GM18868 (cell line): ENCODE data around the gene PAPSS1.
A peak's percentile ranks its signal among the peaks of the same experiment; 100 is the strongest.
"Not testable (repeated sequence)": the region's sequence is repeated elsewhere in the genome, so short reads cannot be mapped to it uniquely, and the experiment has no call there.

Experiments
- ATAC-seq: cut with Tn5 transposase; IDR thresholded peaks from one replicate; pipeline ENCODE4 v1.9.1; 2021; ENCODE audit warnings: mild to moderate bottlenecking, moderate library complexity; ENCODE audit not compliant: unreplicated experiment

Gene PAPSS1

DNA sequence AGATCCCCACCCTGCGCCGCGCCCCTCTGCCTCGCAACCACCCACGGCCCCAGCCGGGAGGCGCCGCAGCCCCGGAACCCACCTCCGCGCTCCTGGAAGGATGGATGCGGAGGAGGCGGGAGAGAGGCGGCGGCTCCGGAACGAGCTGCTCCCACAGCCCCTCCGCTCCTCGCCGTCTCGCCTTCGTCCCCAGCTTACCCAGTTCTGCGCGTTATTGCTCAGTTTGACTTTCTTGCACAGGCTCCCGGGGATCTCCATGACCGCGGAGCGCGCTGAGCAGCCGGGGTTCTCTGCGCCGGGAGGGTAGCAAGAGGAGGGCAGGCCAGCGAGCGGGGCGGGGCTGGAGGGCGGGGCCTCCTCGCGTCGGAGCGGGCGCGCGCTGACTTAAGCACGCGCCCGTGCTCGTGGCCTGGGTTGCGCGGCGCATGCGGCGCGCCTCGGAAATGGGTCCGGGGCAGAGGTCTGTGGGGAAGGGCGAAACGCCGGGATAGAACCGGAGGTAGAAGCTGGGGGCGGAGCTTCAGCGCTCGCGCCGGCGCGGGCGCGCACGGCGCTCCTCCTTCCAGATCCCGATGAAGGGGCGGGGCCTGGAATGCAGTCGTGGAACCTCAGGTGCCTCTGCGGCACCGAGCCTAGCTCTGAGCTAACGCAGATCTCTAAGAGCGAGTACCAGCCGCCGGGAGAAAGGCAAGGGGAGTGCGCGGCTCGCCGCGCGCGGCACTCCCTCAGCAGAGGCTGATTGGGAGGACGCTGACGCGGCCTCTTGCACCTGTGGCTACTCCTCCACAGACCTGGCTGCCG lies at the start of gene PAPSS1:
PAPSS1 (minus strand) TSS at position 313 of the 801 bp plus-strand sequence; CDS start at position 258, 55 bp downstream.
- ATAC-seq, result peak; percentile 85

DNA sequence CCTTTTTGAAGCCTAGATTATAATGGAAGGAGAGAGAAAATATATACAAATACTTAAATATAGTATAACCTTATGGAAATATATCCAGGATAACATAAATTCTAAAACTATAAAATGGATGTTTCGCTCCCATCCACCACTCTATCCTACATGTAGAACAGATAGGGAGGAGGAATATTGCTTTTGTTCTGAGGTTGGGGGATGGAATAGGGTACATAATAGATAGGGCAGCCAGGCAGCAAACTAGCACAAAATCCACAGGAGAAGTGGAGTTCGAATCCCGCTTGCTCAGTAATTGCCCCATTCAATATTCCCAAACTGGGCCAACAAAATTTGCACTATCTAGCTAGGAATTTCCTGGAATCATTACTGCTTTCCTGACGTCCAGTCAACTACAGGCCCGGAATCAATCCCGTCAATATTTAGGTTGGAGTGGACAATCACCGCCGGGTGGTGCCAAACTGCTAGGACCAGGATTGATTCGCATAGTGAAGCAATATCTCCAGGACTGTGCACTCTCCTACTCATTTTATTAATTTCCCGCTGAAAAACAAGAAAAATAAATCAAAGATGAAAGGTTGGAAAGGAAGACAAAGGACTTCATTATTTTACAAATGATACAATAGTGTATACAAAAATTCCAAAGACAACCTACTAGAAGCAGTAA lies 40.4 kb upstream of the PAPSS1 start:
- no peak for ATAC-seq

DNA sequence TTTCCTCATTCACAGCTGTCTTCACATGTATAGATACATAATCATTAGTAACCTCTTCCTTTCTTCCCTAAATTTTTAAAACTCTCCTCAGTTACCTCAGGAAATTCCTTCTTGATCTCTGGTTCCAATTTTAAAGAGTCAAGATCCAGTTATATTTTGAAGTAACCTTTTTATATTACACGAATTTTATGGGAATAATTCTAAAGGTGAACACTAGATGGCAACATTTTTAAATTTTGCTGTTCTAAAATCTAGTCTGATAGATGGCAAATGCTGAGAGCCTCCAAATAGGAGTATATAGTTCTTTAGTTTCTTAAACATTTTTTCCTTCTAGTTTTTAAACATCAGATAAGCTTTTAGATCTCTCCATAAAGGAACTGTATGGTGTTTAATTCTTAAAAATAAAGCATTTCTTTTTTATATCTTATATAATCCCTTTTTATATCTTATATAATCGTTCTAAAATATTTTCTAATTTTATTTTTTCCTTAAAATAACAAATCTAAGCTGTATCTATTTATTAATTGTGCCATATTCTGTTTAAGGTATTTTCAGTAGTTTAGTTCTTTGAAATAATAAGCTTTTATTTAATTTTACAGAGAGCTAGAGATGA lies 37.9 kb upstream of the PAPSS1 start:
- peak; percentile 48 for ATAC-seq

DNA sequence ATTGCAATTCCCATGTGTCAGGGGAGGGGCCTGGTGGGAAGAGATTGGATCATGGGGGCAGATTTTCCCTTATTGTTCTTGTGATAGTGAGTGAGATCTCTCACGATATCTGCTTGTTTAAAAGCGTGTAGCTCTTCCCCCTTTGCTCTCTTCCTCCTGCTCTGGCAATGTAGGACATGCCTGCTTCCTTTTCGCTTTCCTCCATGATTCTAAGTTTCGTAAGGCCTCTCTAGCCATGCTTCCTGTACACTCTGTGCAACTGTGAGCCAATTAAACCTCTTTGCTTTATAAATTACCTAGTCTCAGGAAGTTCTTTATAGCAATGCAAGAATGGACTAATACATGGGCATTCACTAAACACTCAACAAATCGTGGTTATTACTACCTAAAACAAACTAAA lies 37.2 kb upstream of the PAPSS1 start:
- no peak for ATAC-seq

DNA sequence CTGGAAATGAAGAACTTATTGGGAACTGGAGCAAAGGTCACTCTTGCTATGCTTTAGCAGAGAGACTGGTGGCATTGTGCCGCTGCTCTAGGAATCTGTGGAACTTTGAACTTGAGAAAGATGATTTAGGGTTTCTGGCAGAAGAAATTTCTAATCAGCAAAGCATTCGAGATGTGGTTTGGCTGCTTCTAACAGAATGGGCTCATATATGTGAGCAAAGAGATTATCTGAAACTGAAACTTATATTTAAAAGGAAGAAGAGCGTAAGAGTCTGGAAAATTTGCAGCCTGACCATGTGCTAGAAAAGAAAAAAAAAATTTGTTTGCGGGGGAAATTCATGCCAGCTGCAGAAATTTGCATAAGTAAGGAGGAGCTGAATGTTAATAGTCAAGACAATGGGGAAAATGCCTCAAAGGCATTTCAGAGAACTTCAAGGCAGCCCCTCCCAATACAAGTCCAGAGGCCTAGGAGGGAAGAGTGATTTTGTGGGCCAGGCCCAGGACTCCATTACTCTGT lies 35.9 kb upstream of the PAPSS1 start:
- no peak for ATAC-seq

DNA sequence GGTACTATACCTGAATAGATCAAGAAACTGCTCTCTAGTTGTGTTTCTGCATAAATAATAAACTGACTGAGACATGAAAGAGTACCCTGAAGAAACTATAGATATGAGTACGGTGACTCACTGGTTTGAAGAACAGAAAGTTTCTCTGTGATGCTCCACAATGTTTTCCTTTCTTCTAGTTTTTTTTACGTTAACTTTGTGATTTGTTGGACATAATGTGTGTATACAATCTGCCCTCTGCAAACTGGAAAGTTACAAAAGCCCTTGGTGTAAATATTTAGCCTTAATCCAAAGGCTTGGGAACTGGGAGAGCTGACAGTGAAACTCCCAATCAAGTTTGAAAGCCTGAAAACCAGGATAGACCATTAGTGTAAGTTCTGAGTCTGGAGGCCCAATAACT lies 31.6 kb upstream of the PAPSS1 start:
- ATAC-seq, result no peak

DNA sequence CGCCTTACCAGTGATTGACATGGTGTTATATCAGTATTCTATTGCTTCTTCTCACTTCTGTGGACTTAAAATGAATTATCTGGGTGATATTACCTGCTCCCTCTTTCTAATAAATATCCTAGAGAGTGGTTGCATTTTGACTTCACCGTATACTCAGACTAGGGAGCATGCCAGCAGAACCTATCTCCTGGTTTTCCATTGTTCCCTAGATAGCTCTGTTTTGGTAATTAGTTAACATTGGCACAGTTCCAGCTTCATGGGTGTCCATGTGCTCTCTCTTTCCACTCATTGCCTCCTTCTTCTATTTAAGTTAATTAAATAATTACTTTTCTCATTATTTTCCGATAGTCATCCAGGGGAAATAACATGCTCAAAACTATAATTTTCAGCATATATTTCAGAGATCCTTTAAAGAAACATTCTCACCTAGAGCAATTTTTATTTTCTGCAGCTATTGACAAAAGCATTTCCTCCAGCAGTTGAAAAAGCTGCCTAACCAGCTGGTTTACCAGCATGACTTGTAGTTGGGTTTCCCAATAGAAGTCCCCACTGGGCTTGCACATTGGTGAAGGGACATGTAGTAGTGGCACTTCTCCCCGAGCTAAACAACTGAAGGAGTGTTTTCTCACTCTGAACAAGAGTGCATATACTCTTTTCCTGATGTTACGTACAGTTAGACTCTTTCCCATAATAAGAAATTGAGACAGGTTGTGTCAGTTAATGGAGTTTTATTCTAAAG lies 27.9 kb upstream of the PAPSS1 start:
- no peak for ATAC-seq

DNA sequence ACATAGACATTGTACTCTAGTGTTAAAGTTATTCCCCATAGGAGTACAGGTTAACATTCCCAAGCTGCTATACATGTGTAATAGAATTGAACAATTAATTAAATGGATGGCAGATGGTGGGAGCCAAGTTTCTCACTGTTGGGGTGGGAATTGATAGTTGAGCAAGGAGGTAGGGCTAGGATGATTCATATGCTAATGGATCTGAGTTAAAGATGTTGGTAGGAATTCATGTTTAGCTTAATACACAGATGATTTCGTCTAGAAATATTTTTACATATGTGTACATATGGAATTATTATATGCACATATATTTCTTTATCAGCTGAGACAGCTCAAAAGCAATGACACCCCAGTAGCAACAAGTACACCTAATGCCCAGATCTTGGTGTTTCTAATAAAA lies 26.1 kb upstream of the PAPSS1 start:
- ATAC-seq, result no peak

DNA sequence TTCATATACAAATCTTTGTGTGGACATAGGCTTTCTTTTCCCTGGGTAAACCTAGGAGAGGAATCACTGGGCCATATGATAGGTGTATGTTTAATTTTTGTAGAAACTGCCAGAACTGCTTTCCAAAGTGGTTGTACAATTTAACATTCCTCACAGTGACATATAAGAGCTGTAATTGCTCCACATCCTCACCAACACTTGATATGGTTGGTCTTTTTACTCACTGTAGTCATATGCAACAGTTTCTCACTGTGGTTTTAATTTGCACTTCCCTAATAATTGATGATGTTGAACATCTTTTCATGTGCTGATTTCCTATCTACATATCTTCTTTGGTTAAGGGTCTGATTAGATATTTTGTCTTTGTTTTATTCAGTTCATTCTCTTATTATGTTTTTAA lies 24.5 kb upstream of the PAPSS1 start:
- ATAC-seq, result no peak

DNA sequence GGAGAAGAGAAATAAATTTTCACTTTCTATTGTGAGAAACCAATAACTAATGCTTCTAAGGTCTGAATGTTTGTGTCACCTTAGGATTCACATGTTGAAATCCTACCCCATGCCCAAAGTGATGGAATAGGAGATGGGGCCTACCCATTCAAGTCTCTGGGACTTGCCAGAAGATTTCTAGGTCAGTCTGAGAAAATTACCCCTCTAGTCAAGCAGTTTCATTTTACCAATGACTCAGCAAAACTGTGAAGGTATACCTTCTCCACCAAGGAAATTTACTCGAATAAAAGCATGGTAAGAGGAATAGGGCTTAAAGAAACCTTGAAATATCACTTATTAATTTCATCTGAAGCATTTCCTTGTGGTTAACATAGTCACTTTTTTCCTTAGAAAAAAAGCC lies 23.5 kb upstream of the PAPSS1 start:
- ATAC-seq, result peak; percentile 84

DNA sequence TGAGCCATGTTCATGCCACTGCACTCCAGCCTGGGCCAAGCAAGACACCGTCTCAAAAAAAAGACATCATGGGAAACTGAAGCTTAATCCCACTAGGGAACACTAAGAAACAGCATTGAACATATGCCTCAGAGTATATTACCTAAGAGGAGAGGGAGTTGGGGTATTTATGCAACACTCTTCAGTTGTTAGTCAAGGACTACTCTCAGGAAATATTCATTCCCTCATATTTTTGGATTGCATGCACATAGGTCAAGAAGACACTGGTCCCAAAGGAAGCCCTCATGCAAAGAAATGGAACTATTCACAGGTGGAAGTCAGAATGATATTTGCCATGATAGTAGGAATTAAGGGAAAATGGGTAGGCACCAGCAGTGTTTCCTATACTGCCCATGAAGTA lies 22.8 kb upstream of the PAPSS1 start:
- ATAC-seq, result no peak

DNA sequence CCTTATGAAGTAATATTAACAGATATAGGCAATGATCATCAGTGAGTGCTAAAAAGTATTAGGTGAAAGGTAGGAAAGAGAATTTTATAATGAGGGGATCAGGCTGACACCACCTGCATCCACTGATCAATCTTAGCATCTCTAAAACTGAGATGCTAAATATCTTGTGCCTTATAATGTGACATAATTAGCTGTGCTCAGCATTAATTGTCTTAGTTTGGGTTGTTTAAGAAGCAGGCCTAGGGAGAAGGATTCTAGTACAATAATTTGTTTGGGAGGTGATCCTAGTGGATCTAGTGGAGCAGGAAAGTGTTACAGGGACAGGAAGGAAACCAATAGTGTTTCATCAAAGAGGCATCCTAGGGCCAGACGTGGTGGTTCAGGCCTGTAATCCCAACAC lies 22.2 kb upstream of the PAPSS1 start:
- ATAC-seq, result no peak

DNA sequence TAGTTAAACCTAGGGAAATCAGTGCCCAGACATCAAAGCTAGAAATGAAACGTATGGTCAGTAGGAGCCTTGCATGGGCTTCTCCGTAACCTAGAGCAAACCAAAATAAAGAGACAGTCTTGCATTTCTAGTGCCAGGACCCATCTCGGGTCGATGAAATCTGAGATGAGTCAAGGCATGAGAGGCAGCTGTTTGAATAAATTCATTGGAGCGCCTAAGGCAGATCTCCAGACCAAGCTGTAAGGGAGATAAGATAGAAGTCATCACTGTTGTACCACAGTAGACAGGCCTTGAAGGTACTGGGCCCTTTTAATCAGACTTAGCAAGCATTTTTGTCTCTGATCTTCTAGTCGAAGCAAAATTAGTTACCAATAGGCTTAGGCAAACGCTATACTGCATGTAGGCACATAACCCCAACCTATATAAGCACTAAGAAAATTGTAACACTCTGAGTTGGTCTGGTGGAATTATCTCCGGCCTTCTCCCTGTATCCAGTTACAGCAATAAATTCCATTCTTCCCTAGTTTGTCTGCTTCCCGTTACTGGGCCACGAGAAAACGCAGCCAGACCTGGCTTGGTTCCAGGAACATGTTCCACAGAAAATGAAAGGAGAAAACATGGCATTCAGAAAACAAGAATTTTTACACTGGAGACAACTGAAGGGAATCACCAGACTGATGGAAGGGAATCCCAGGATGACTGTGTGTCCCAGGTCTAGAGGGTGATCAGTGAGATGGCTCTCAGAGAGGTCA lies 21.1 kb upstream of the PAPSS1 start:
- no peak for ATAC-seq

DNA sequence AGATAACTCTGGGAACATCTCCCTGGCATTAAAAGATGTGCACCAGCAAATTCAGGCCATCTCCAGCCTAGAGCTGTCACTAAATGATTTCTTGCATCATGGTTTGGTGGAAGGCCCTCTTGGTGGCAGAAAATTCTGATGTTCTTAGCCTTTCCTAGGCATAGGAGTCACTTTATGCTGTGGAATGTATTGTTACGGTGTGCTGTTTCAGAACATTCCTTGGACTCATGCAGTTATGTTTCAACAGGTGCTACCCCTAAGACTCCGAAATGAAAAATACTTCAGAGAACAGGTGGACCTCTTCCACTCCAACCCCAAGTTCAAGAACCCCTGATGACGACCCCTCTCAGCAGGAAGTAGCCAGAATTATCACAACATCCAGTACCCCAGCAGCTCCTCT lies 20.3 kb upstream of the PAPSS1 start:
- no peak for ATAC-seq

DNA sequence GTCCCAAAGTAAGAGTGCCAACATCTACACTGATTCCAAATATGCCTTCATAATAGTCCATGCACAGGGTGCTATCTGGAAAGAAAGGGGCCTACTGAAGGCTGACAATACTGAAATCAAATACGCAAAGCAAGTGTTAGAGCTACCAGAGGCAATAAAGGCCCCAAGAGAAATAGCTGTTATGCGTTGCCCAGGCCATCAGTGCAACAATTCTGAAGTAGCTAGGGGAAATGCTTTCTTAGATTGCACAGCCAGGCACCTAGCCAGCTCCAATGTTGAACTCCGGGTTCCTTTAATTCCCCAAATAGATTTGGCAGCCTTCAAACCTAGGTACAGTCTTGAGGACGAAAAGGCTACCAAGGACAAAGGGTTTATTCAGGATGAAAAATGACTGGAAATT lies 17.4 kb upstream of the PAPSS1 start:
- ATAC-seq, result no peak

DNA sequence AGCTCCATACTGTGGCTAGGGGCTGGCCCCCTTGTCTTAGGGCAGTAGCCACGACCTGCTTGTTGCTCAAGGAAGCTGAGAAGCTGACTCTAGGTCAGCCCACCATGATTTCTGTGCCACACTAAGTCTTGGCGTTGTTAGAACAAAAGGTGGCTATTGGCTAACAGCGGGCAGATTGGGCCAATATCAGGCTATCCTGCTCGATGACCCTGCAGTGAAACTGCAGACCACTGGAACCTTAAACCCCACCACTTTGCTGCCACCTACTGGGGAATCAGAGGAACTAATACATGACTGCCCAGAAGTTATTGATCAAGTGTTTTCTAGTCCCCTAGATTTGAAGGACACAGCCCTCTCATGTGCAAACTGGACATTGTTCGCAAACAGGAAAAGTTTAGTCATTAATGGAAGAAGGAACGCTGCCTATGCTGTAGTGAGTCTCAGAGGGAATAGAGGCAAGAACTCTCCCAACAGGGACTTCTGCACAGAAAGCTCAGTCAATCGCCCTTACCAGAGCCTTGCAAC lies 17.0 kb upstream of the PAPSS1 start:
- ATAC-seq, result peak; percentile 58

DNA sequence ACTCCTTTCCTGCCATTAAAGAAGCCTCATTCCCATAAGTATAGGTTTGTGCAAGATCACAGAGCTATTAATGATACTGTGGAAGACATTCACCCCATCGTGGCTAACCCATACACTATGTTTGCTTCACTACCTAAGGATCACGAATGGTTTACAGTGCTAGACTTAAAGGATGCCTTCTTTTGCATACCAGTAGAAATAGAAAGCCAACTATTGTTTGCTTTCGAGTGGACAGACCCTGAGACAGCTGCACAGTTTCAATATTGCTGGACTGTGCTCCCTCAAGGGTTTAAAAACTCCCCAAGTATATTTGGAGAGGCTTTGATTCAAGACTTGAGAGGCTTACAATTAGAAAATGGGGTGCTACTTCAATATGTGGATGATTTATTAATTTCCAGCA lies 16.0 kb upstream of the PAPSS1 start:
- ATAC-seq, result peak; percentile 58

DNA sequence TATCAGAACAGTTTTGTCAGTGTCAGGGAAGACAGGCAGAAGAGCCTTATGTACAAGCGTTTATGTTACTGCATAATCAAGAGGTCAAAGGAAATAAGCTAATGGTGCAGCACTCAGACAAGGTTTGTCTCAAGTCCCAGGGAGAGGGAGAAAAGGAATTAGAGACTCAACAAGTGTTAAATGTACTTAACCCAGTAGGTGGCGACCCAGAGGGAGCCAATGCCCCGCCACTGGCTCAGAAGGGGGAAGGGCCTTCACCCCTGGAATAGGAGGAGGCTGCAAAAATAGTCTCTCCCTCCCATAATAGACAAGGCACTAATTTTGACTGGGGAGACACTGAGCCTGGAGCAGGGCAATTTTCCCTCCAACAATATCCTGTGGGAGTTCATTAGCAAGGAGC lies 14.1 kb upstream of the PAPSS1 start:
- ATAC-seq, result peak; percentile 31

DNA sequence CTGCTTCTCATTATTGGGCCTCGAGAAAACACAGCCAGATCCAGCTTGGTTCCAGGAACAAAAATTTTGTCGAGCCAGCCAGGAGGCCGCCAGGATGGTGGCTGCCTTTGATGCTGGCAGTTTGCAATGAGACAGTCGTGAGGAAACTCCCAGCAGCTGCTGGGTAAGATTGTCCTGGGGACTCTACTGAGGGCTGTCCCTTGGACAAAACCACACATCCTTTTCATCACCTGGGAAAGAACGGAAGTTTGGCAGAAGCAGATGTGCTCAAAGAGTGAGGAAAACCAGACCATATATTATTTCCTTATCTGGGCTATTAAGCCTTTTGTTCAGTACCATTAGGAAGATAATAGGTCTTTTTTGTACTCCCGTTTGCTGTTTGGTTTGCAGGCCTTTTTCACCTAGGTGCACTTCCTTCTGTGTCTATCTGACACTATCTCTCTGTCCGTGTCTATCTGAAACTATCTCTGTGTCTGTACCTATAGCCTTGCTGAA lies 13.4 kb upstream of the PAPSS1 start:
- ATAC-seq, result peak; percentile 43

DNA sequence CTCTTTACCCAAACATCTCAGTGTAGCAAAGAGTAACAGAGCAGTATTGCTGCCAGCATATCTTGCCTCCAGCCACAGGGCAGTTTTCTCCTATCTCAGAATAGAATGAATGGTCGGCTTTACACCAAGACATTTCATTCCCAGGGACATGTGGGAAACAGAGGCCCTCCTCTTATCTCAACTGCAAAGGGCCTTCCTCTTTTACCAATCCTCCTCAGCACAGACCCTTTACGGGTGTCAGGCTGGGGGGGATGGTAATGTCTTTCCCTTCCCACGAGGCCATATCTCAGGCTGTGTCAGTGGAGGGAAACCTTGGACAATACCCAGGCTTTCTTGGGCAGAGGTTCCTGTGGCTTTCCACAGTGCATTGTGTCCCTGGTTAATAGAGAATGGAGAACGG lies 9.0 kb upstream of the PAPSS1 start:
- not testable (repeated sequence) for ATAC-seq
